A549 (cell line): ENCODE measurements around the gene IKZF5. TPM values are rescaled to one million over a fixed set of nuclear protein-coding genes. Genes with fewer than 3 reads are reported as not detected.

Experiments
- ATAC-seq, 2 experiments: fragments of 200-7000 bp in 1 of 2; fragments of >200 bp in 1 of 2; cut with Nextera tagmentation in 1 of 2; cut with Tn5 transposase in 1 of 2; 3 replicates each; pipeline versions ENCODE4 v1.8.0 to v1.9.1; 2018 to 2020; ENCODE audit warnings: mild to moderate bottlenecking in 1 of 2, moderate library complexity in 1 of 2
- CTCF ChIA-PET: fragments of 300-600 bp; sonication (Branson Sonifier 250); formaldehyde crosslinking; extraction: SDS; loops from one replicate; lab custom pipeline; 2021; ENCODE audit warnings: antibody characterized with exemption, inconsistent platforms; lab: Yijun Ruan, JAX
- POLR2A ChIA-PET: fragments of 350-600 bp; formaldehyde crosslinking; extraction: SDS; loops from one replicate; lab custom pipeline; 2021; ENCODE audit warnings: antibody characterized with exemption, inconsistent platforms; lab: Yijun Ruan, JAX
- DNase-seq, 2 experiments: peaks; one replicate each; pipeline versions ENCODE4 v3.0.0 to v3.0.0-alpha.2; 2011 to 2016; ENCODE audit warnings: low read depth in 1 of 2, low spot score in 1 of 2
- FAIRE-seq: peaks from 2 replicates; lab custom pipeline; 2011; peaks lifted over from hg19 to GRCh38; lab: Jason Lieb, UNC
- H3K27ac ChIP-seq, 2 experiments: fragments of >200 bp; sonication (Bioruptor Twin); formaldehyde crosslinking; 3 replicates each; pipeline ENCODE4 v1.5.1; 2016 to 2017
- H3K4me1 ChIP-seq: fragments of >200 bp; sonication (Bioruptor Twin); formaldehyde crosslinking; 3 replicates; pipeline ENCODE4 v1.6.1; 2016
- H3K4me2 ChIP-seq: fragments of >200 bp; sonication (Bioruptor Twin); formaldehyde crosslinking; 3 replicates; pipeline ENCODE4 v1.6.1; 2016
- H3K4me3 ChIP-seq: fragments of >200 bp; sonication (Bioruptor Twin); formaldehyde crosslinking; 3 replicates; pipeline ENCODE4 v1.5.1; 2016
- H3K9me3 ChIP-seq: fragments of >200 bp; sonication (Bioruptor Twin); formaldehyde crosslinking; 3 replicates; pipeline ENCODE4 v1.6.1; 2016
- BCL3 ChIP-seq: fragments of >200 bp; sonication (Bioruptor Twin); formaldehyde crosslinking; IDR thresholded peaks from 3 replicates; pipeline ENCODE4 v1.6.1; 2016
- CBX2 ChIP-seq: fragments of 200-600 bp; sonication (generic); IDR thresholded peaks from 2 replicates; pipeline ENCODE4 v1.6.1; 2016; ENCODE audit warnings: low read depth, mild to moderate bottlenecking, borderline replicate concordance
- EHMT2 ChIP-seq: fragments of 200-600 bp; sonication (generic); IDR thresholded peaks from 2 replicates; pipeline ENCODE4 v1.6.1; 2016; ENCODE audit warnings: antibody characterized with exemption, low read depth, mild to moderate bottlenecking, moderate library complexity
- ELK1 ChIP-seq: fragments of 150-350 bp; IDR thresholded peaks from 2 replicates; pipeline ENCODE4 v1.6.1; 2014; ENCODE audit warnings: low read depth, mild to moderate bottlenecking, low read length
- EP300 ChIP-seq, 2 experiments: fragments of >200 bp; sonication (Bioruptor Twin); formaldehyde crosslinking; IDR thresholded peaks; 2 replicates in 1 of 2; 3 replicates in 1 of 2; pipeline ENCODE4 v1.6.1; 2016 to 2017
- ESRRA ChIP-seq: fragments of 150-350 bp; IDR thresholded peaks from 2 replicates; pipeline ENCODE4 v1.6.1; 2014; ENCODE audit warnings: mild to moderate bottlenecking, low read length, borderline replicate concordance
- FOXS1 ChIP-seq: fragments of 250-450 bp; sonication (Bioruptor Pico); IDR thresholded peaks from 2 replicates; pipeline ENCODE4 v1.5.0; 2020; ENCODE audit warnings: mild to moderate bottlenecking, moderate library complexity
- HOXB5 ChIP-seq: fragments of 250-450 bp; sonication (Bioruptor Pico); IDR thresholded peaks from 2 replicates; pipeline ENCODE4 v1.5.0; 2020; ENCODE audit warnings: mild to moderate bottlenecking, moderate library complexity
- KDM1A ChIP-seq: fragments of 200-600 bp; sonication (generic); IDR thresholded peaks from 2 replicates; pipeline ENCODE4 v1.6.1; 2016; ENCODE audit warnings: low read depth, mild to moderate bottlenecking
- MAFK ChIP-seq: fragments of 450-650 bp; IDR thresholded peaks from 2 replicates; pipeline ENCODE4 v1.6.1; 2014; ENCODE audit not compliant: partially characterized antibody
- NPAS2 ChIP-seq: fragments of 250-450 bp; sonication (Bioruptor Pico); IDR thresholded peaks from 2 replicates; pipeline ENCODE4 v1.8.0; 2022; ENCODE audit warnings: mild to moderate bottlenecking, moderate library complexity, borderline replicate concordance
- POLR2A ChIP-seq: IDR thresholded peaks from 2 replicates; pipeline ENCODE4 v1.6.1; 2012; ENCODE audit warnings: mild to moderate bottlenecking, low read length
- RARB ChIP-seq: fragments of 250-450 bp; sonication (Bioruptor Pico); IDR thresholded peaks from 2 replicates; pipeline ENCODE4 v1.8.0; 2021; ENCODE audit warnings: mild to moderate bottlenecking, moderate library complexity
- RCOR1 ChIP-seq: fragments of 150-350 bp; IDR thresholded peaks from 2 replicates; pipeline ENCODE4 v1.6.1; 2014; ENCODE audit warnings: antibody characterized with exemption, low read length, low read depth
- RFX5 ChIP-seq: fragments of 450-650 bp; IDR thresholded peaks from 2 replicates; pipeline ENCODE4 v1.7.1; 2014; ENCODE audit warnings: antibody characterized with exemption, mild to moderate bottlenecking, moderate library complexity
- SMC3 ChIP-seq: fragments of >200 bp; sonication (Bioruptor Twin); formaldehyde crosslinking; IDR thresholded peaks from 3 replicates; pipeline ENCODE4 v1.6.1; 2018; ENCODE audit warnings: inconsistent platforms
- SREBF2 ChIP-seq: fragments of 450-650 bp; IDR thresholded peaks from 2 replicates; pipeline ENCODE4 v1.6.1; 2014; ENCODE audit warnings: mild to moderate bottlenecking, moderate library complexity
- ZC3H11A ChIP-seq: fragments of 450-650 bp; IDR thresholded peaks from 2 replicates; pipeline ENCODE4 v1.6.1; 2014; ENCODE audit warnings: antibody characterized with exemption, mild to moderate bottlenecking
- ZFP36 ChIP-seq: fragments of 450-650 bp; IDR thresholded peaks from 2 replicates; pipeline ENCODE4 v1.6.1; 2014; ENCODE audit warnings: borderline replicate concordance; ENCODE audit not compliant: partially characterized antibody
- ZNF302 ChIP-seq: fragments of 250-450 bp; sonication (Bioruptor Pico); IDR thresholded peaks from 2 replicates; pipeline ENCODE4 v1.9.0; 2021; ENCODE audit warnings: inconsistent platforms, mild to moderate bottlenecking, moderate library complexity
- WGBS: methylation state at CpG from one replicate; pipeline ENCODE4 v1.1.6; 2017; ENCODE audit errors: missing lambda C conversion rate; 5-methylcytosine and 5-hydroxymethylcytosine counted together
- polyA plus RNA-seq, 4 experiments: library from polyadenylated mRNA; depleted of rRNA in 3 of 4; stranded (reverse); fragments of >200 nt; fragmentation: RNase III in 1 of 4; extraction: RNeasy Plus Mini Kit Qiagen cat#74134 plus additional on column Dnase treatment in 1 of 4; gene quantifications; 2 replicates in 3 of 4; 3 replicates in 1 of 4; pipeline ENCODE4 v1.2.3, GENCODE V29; 2011 to 2017
- TF ChIP-seq, protein P1 (sequence below): fragments of 200-600 bp; sonication (generic); IDR thresholded peaks from 2 replicates; pipeline ENCODE4 v1.6.1; 2016; ENCODE audit warnings: antibody characterized with exemption, mild to moderate bottlenecking, moderate library complexity
- TF ChIP-seq, protein P2 (sequence below): IDR thresholded peaks from 2 replicates; pipeline ENCODE4 v1.6.1; 2012
- TF ChIP-seq, protein P3 (sequence below): fragments of 250-450 bp; sonication (Bioruptor Pico); IDR thresholded peaks from 2 replicates; pipeline ENCODE4 v1.5.0; 2021; ENCODE audit warnings: mild to moderate bottlenecking, moderate library complexity, borderline replicate concordance

IKZF5 gene
- polyA plus RNA-seq, 2 of the 4 experiments (the other 2 are of a cell fraction), result 5.0 to 10.2 TPM

GRCh38 chr10:123018531-123018930 is 9.9 kb upstream of the IKZF5 start:
- Histone ChIP-seq H3K4me3 (no peak overlapping the region), H3K4me2 (no peak overlapping the region), H3K9me3 (no peaks in the 10 kb centered on the region), H3K4me1 (0 out of 3 replicates have a peak, but pooled peaks cover 8% of the 10 kb centered on the region), H3K27ac (no peak overlapping the region)
- TF ChIP-seq KDM1A (no peak), CBX2 (no peak), EHMT2 (no peak), EP300 (IDR thresholded peaks at IDR 0.05) (no peak), SREBF2 (no peak), ESRRA (no peak), ZC3H11A (no peak)
- TF ChIP-seq, protein P1, sequence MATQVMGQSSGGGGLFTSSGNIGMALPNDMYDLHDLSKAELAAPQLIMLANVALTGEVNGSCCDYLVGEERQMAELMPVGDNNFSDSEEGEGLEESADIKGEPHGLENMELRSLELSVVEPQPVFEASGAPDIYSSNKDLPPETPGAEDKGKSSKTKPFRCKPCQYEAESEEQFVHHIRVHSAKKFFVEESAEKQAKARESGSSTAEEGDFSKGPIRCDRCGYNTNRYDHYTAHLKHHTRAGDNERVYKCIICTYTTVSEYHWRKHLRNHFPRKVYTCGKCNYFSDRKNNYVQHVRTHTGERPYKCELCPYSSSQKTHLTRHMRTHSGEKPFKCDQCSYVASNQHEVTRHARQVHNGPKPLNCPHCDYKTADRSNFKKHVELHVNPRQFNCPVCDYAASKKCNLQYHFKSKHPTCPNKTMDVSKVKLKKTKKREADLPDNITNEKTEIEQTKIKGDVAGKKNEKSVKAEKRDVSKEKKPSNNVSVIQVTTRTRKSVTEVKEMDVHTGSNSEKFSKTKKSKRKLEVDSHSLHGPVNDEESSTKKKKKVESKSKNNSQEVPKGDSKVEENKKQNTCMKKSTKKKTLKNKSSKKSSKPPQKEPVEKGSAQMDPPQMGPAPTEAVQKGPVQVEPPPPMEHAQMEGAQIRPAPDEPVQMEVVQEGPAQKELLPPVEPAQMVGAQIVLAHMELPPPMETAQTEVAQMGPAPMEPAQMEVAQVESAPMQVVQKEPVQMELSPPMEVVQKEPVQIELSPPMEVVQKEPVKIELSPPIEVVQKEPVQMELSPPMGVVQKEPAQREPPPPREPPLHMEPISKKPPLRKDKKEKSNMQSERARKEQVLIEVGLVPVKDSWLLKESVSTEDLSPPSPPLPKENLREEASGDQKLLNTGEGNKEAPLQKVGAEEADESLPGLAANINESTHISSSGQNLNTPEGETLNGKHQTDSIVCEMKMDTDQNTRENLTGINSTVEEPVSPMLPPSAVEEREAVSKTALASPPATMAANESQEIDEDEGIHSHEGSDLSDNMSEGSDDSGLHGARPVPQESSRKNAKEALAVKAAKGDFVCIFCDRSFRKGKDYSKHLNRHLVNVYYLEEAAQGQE, result no peak
- DNase-seq (no peak), ATAC-seq (no peak), FAIRE-seq (no peak)
- ChIA-PET CTCF (interaction anchor here (1.0 kb wide), 1 partner anchor 555 kb away, joined by 3 read pairs; no protein-coding TSS in a partner anchor), POLR2A (no interaction called here)
- WGBS, result 88% methylated on average over 7 of the region's 7 CpGs

DNA sequence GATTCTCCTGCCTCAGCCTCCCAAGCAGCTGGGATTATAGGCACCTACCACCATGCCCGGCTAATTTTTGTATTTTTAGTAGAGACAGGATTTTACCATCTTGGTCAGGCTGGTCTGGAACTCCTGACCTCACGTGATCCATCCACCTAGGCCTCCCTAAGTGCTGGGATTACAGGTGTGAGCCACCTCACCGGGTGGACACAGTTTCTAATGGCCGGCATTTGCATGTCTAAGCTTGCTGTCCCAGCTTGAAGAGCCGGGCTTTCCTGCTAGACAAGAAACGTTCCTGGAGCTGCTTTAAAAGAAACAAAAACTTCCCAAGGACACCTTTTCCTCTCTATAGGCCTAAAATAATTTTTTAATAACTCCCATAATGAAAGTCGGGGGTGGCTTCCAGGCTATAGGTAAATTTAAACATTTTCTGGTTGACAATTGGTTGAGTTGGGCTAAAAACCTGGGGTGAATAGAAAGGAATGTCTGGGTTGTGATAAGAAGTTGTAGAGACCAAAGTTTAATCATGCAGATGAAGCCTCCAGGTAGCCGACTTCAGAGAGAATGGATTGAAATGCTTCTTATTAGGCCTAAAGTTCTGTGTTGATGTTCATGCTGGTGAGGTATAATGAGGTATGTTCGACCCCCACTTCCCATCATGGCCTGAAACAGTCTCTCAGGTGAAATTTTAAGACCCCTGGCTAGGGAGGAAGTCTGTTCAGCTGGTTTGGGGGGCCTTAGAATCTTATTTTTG is 9.0 kb upstream of the IKZF5 start:
- ChIA-PET CTCF (interaction anchor here (1.0 kb wide), 1 partner anchor 556 kb away, joined by 3 read pairs; no protein-coding TSS in a partner anchor), POLR2A (no interaction called here)
- H3K27ac ChIP-seq, result no peak overlapping the region
- no peak overlapping the region for H3K4me3 ChIP-seq
- FAIRE-seq (no peak), ATAC-seq (no peak), DNase-seq (no peak)
- WGBS, result 69% methylated on average over 9 of the region's 9 CpGs
- H3K4me2 ChIP-seq, result no peak overlapping the region
- no peaks in the 10 kb centered on the region for H3K9me3 ChIP-seq
- 0 out of 3 replicates have a peak, but pooled peaks cover 8% of the 10 kb centered on the region for H3K4me1 ChIP-seq
- no peak for TF ChIP-seq SMC3
- no peak for TF ChIP-seq MAFK
- no peak for TF ChIP-seq FOXS1 (CRISPR knock-in tag)
- no peak for TF ChIP-seq EP300 (IDR thresholded peaks at IDR 0.05)
- TF ChIP-seq, protein P2, sequence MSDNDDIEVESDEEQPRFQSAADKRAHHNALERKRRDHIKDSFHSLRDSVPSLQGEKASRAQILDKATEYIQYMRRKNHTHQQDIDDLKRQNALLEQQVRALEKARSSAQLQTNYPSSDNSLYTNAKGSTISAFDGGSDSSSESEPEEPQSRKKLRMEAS, result no peak
- no peak for TF ChIP-seq BCL3
- no peak for TF ChIP-seq RCOR1
- TF ChIP-seq CBX2, result no peak
- no peak for TF ChIP-seq KDM1A
- TF ChIP-seq, protein P3, sequence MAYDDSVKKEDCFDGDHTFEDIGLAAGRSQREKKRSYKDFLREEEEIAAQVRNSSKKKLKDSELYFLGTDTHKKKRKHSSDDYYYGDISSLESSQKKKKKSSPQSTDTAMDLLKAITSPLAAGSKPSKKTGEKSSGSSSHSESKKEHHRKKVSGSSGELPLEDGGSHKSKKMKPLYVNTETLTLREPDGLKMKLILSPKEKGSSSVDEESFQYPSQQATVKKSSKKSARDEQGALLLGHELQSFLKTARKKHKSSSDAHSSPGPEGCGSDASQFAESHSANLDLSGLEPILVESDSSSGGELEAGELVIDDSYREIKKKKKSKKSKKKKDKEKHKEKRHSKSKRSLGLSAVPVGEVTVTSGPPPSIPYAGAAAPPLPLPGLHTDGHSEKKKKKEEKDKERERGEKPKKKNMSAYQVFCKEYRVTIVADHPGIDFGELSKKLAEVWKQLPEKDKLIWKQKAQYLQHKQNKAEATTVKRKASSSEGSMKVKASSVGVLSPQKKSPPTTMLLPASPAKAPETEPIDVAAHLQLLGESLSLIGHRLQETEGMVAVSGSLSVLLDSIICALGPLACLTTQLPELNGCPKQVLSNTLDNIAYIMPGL (CRISPR knock-in tag), result no peak
- no peak for TF ChIP-seq POLR2A
- no peak for TF ChIP-seq ZNF302
- TF ChIP-seq, protein P1, result no peak
- TF ChIP-seq ZFP36, result no peak
- no peak for TF ChIP-seq RARB
- TF ChIP-seq ELK1, result no peak
- TF ChIP-seq HOXB5 (CRISPR knock-in tag), result no peak
- TF ChIP-seq RFX5, result no peak
- no peak for TF ChIP-seq NPAS2 (CRISPR knock-in tag)
